ENCODE measurements around the gene SMYD5.

SMYD5 gene

GRCh38 chr2:73223821-73224220 is 9.8 kb downstream of the SMYD5 start:
- Histone ChIP-seq H3K4me1 (peaks cover 31% of the 10 kb centered on the region), H3K27me3 (no peaks in the 10 kb centered on the region), H3K4me2 (no peak overlapping the region), H3K9ac (no peak overlapping the region), H3K9me3 (no peaks in the 10 kb centered on the region), H4K20me1 (0 out of 2 replicates have a peak, but pooled peaks cover under 1% of the 10 kb centered on the region), H3K4me3 (no peak overlapping the region), H3K27ac (no peak overlapping the region), H3K36me3 (peaks cover 86% of the 10 kb centered on the region)
- TF ChIP-seq Cebpa-rat (IDR thresholded peaks at IDR 0.05), result no peak

- H3K9ac ChIP-seq, result peak overlapping the region; percentile 62; the same call in 1 of the 2 replicates
- no peaks in the 10 kb centered on the region for H3K9me3 ChIP-seq
- H3K27ac ChIP-seq, result peak overlapping the region; percentile 77
- no peaks in the 10 kb centered on the region for H4K20me1 ChIP-seq
- H3K27me3 ChIP-seq, result no peaks in the 10 kb centered on the region
- H3K4me3 ChIP-seq, result 0 out of 2 replicates have a peak overlapping the region, but pooled peaks have one; percentile 4
- H3K36me3 ChIP-seq, result peaks cover 83% of the 10 kb centered on the region
- H3K4me1 ChIP-seq, result peaks cover 31% of the 10 kb centered on the region
- H3K4me2 ChIP-seq, result peak overlapping the region; percentile 75
- TF ChIP-seq Cebpa-rat (IDR thresholded peaks at IDR 0.05), result no peak
Measured at GRCh38 chr2:73225513-73226360, 11.7 kb downstream of the SMYD5 start.

- Histone ChIP-seq H3K36me3 (peaks cover 69% of the 10 kb centered on the region), H4K20me1 (no peaks in the 10 kb centered on the region), H3K27ac (0 out of 2 replicates have a peak overlapping the region, but pooled peaks have one; percentile 77), H3K4me1 (peaks cover 31% of the 10 kb centered on the region), H3K9me3 (no peaks in the 10 kb centered on the region), H3K9ac (no peak overlapping the region), H3K4me3 (no peak overlapping the region), H3K27me3 (no peaks in the 10 kb centered on the region), H3K4me2 (peak overlapping the region; percentile 75)
- TF ChIP-seq Cebpa-rat (IDR thresholded peaks at IDR 0.05), result no peak
Measured at GRCh38 chr2:73227086-73227485, 13.0 kb downstream of the SMYD5 start.

GRCh38 chr2:73228631-73229030 is 14.6 kb downstream of the SMYD5 start:
- Histone ChIP-seq H3K36me3 (peaks cover 54% of the 10 kb centered on the region), H3K27ac (no peak overlapping the region), H3K4me1 (peaks cover 37% of the 10 kb centered on the region), H3K9ac (no peak overlapping the region), H3K9me3 (no peaks in the 10 kb centered on the region), H3K27me3 (no peaks in the 10 kb centered on the region), H3K4me3 (no peak overlapping the region), H3K4me2 (no peak overlapping the region), H4K20me1 (no peaks in the 10 kb centered on the region)
- TF ChIP-seq Cebpa-rat (IDR thresholded peaks at IDR 0.05), result no peak

GRCh38 chr2:73232403-73233153 is 18.5 kb downstream of the SMYD5 start:
- H3K27ac ChIP-seq, result peak overlapping the region; percentile 62

GRCh38 chr2:73233154-73233931 is 19.3 kb downstream of the SMYD5 start, which contains the start of gene PRADC1:
Gene PRADC1 (minus strand): TSS chr2:73233239. CDS start chr2:73233160, 79 bp downstream.
- peaks cover 49% of the 10 kb centered on the region for H3K36me3 ChIP-seq

More at GRCh38 chr2:73232403-73233153, 18.5 kb downstream of the SMYD5 start:
- Histone ChIP-seq H3K9me3 (no peaks in the 10 kb centered on the region), H3K27me3 (no peaks in the 10 kb centered on the region), H3K4me3 (peak overlapping the region; percentile 95), H3K36me3 (peaks cover 49% of the 10 kb centered on the region), H3K4me1 (peaks cover 31% of the 10 kb centered on the region), H3K9ac (peak overlapping the region; percentile 82), H3K4me2 (peak overlapping the region; percentile 96), H4K20me1 (peaks cover 33% of the 10 kb centered on the region)
- no peak for TF ChIP-seq Cebpa-rat (IDR thresholded peaks at IDR 0.05)

GRCh38 chr2:73233932-73234832 is 20.1 kb downstream of the SMYD5 start, which contains the start of gene CCT7:
Gene CCT7 (plus strand): TSS chr2:73234308. CDS start chr2:73234379, 71 bp downstream.
- Histone ChIP-seq H3K36me3 (peaks cover 49% of the 10 kb centered on the region), H3K9me3 (no peaks in the 10 kb centered on the region), H4K20me1 (peaks cover 49% of the 10 kb centered on the region), H3K9ac (peak within 1 kb of the TSS; percentile 97), H3K4me1 (peaks cover 35% of the 10 kb centered on the region), H3K4me2 (peak within 1 kb of the TSS; percentile 96), H3K4me3 (peak within 1 kb of the TSS; percentile 95), H3K27me3 (no peaks in the 10 kb centered on the region), H3K27ac (peak within 1 kb of the TSS; percentile 97)
- TF ChIP-seq Cebpa-rat (IDR thresholded peaks at IDR 0.05), result no peak

More at GRCh38 chr2:73233154-73233931, 19.3 kb downstream of the SMYD5 start, which contains the start of gene PRADC1:
- Histone ChIP-seq H3K27me3 (no peaks in the 10 kb centered on the region), H3K27ac (peak within 1 kb of the TSS; percentile 97), H3K4me1 (peaks cover 31% of the 10 kb centered on the region), H3K4me2 (peak within 1 kb of the TSS; percentile 96), H4K20me1 (peaks cover 41% of the 10 kb centered on the region), H3K9me3 (no peaks in the 10 kb centered on the region), H3K9ac (peak within 1 kb of the TSS; percentile 97), H3K4me3 (peak within 1 kb of the TSS; percentile 95)
- no peak for TF ChIP-seq Cebpa-rat (IDR thresholded peaks at IDR 0.05)

GRCh38 chr2:73235315-73236028 is 21.4 kb downstream of the SMYD5 start:
- TF ChIP-seq Cebpa-rat (IDR thresholded peaks at IDR 0.05), result no peak
- Histone ChIP-seq H3K36me3 (peaks cover 51% of the 10 kb centered on the region), H4K20me1 (peaks cover 62% of the 10 kb centered on the region), H3K9ac (peak overlapping the region; percentile 97), H3K27me3 (no peaks in the 10 kb centered on the region), H3K4me2 (peak overlapping the region; percentile 96), H3K27ac (peak overlapping the region; percentile 97), H3K4me3 (peak overlapping the region; percentile 95), H3K4me1 (peaks cover 35% of the 10 kb centered on the region), H3K9me3 (no peaks in the 10 kb centered on the region)
